ENCODE data around the gene TPGS2.
"Not testable (repeated sequence)": the region's sequence is repeated elsewhere in the genome, so short reads cannot be mapped to it uniquely, and the experiment has no call there.

TPGS2 gene

GRCh38 chr18:36828630-36829361 is at the start of gene TPGS2, which contains the start of gene KIAA1328:
TSS of gene TPGS2 (minus strand) at chr18:36829002. CDS start at chr18:36828767, 235 bp downstream.
TSS of gene KIAA1328 (plus strand) at chr18:36829127. CDS start at chr18:36829139, 12 bp downstream.
- H3K27ac Mint-ChIP-seq, result peak within 1 kb of the TSS; percentile 86
- peak within 1 kb of the TSS; percentile 90 for H3K4me3 Mint-ChIP-seq
- H3K36me3 Mint-ChIP-seq (ENCODE audit: low read depth), result peaks cover 8% of the 10 kb centered on the region
- H3K4me1 Mint-ChIP-seq (ENCODE audit: low read depth), result peaks cover 28% of the 10 kb centered on the region
- H3K9me3 Mint-ChIP-seq, result no peaks in the 10 kb centered on the region
- intact Hi-C loops (cut with micrococcal nuclease), result no loop called here
- no peaks in the 10 kb centered on the region for H3K27me3 Mint-ChIP-seq

- H3K36me3 Mint-ChIP-seq (ENCODE audit: low read depth); H3K27ac Mint-ChIP-seq; intact Hi-C loops (cut with micrococcal nuclease); H3K27me3 Mint-ChIP-seq; H3K4me1 Mint-ChIP-seq (ENCODE audit: low read depth); H3K4me3 Mint-ChIP-seq: not testable (repeated sequence)
- H3K9me3 Mint-ChIP-seq, result peaks cover 25% of the 10 kb centered on the region
These were observed 45.0 kb upstream of the TPGS2 start for GRCh38 chr18:36873826-36874225.

GRCh38 chr18:36872329-36872728 is 43.5 kb upstream of the TPGS2 start:
- no peaks in the 10 kb centered on the region for H3K27me3 Mint-ChIP-seq
- no peaks in the 10 kb centered on the region for H3K36me3 Mint-ChIP-seq (ENCODE audit: low read depth)
- no peak overlapping the region for H3K4me3 Mint-ChIP-seq
- intact Hi-C loops (cut with micrococcal nuclease), result no loop called here
- H3K9me3 Mint-ChIP-seq, result peaks cover 13% of the 10 kb centered on the region
- H3K27ac Mint-ChIP-seq, result no peak overlapping the region
- no peaks in the 10 kb centered on the region for H3K4me1 Mint-ChIP-seq (ENCODE audit: low read depth)

- Mint-ChIP-seq H3K4me1 (ENCODE audit: low read depth) (no peaks in the 10 kb centered on the region), H3K9me3 (peaks cover 8% of the 10 kb centered on the region), H3K27ac (no peak overlapping the region), H3K4me3 (no peak overlapping the region), H3K27me3 (no peaks in the 10 kb centered on the region), H3K36me3 (ENCODE audit: low read depth) (no peaks in the 10 kb centered on the region)
- intact Hi-C loops (cut with micrococcal nuclease), result no loop called here
These were observed 43.0 kb upstream of the TPGS2 start for GRCh38 chr18:36871801-36872200.

- Mint-ChIP-seq H3K4me1 (ENCODE audit: low read depth) (no peaks in the 10 kb centered on the region), H3K36me3 (ENCODE audit: low read depth) (peaks cover 5% of the 10 kb centered on the region)
These were observed 38.3 kb upstream of the TPGS2 start for GRCh38 chr18:36867056-36867455.

GRCh38 chr18:36862182-36862581 is 33.4 kb upstream of the TPGS2 start:
- intact Hi-C loops (cut with micrococcal nuclease), result no loop called here
- H3K4me3 Mint-ChIP-seq, result no peak overlapping the region
- H3K9me3 Mint-ChIP-seq, result no peaks in the 10 kb centered on the region
- no peaks in the 10 kb centered on the region for H3K27me3 Mint-ChIP-seq
- no peak overlapping the region for H3K27ac Mint-ChIP-seq
- H3K4me1 Mint-ChIP-seq (ENCODE audit: low read depth), result no peaks in the 10 kb centered on the region
- H3K36me3 Mint-ChIP-seq (ENCODE audit: low read depth), result peaks cover 5% of the 10 kb centered on the region

More at GRCh38 chr18:36867056-36867455, 38.3 kb upstream of the TPGS2 start:
- Mint-ChIP-seq H3K9me3 (no peaks in the 10 kb centered on the region), H3K4me3 (no peak overlapping the region), H3K27ac (no peak overlapping the region), H3K27me3 (no peaks in the 10 kb centered on the region)
- intact Hi-C loops (cut with micrococcal nuclease), result no loop called here

- Mint-ChIP-seq H3K36me3 (ENCODE audit: low read depth) (peaks cover 16% of the 10 kb centered on the region), H3K27ac (no peak overlapping the region), H3K9me3 (peaks cover 11% of the 10 kb centered on the region), H3K4me3 (no peak overlapping the region), H3K4me1 (ENCODE audit: low read depth) (no peaks in the 10 kb centered on the region), H3K27me3 (no peaks in the 10 kb centered on the region)
- intact Hi-C loops (cut with micrococcal nuclease), result no loop called here
These were observed 28.0 kb upstream of the TPGS2 start for GRCh38 chr18:36856815-36857214.

GRCh38 chr18:36851202-36851590 is 22.4 kb upstream of the TPGS2 start:
- Mint-ChIP-seq H3K27me3 (no peaks in the 10 kb centered on the region), H3K27ac (no peak overlapping the region), H3K4me1 (ENCODE audit: low read depth) (no peaks in the 10 kb centered on the region), H3K4me3 (no peak overlapping the region), H3K9me3 (peaks cover 16% of the 10 kb centered on the region), H3K36me3 (ENCODE audit: low read depth) (peaks cover 17% of the 10 kb centered on the region)
- intact Hi-C loops (cut with micrococcal nuclease), result no loop called here

GRCh38 chr18:36850527-36851201 is 21.9 kb upstream of the TPGS2 start:
- peaks cover 14% of the 10 kb centered on the region for H3K36me3 Mint-ChIP-seq (ENCODE audit: low read depth)
- intact Hi-C loops (cut with micrococcal nuclease), result no loop called here

GRCh38 chr18:36849288-36850006 is 20.6 kb upstream of the TPGS2 start:
- intact Hi-C loops (cut with micrococcal nuclease), result no loop called here
- no peak overlapping the region for H3K27ac Mint-ChIP-seq
- no peaks in the 10 kb centered on the region for H3K27me3 Mint-ChIP-seq
- no peaks in the 10 kb centered on the region for H3K4me1 Mint-ChIP-seq (ENCODE audit: low read depth)
- no peak overlapping the region for H3K4me3 Mint-ChIP-seq
- peaks cover 16% of the 10 kb centered on the region for H3K9me3 Mint-ChIP-seq
- peaks cover 14% of the 10 kb centered on the region for H3K36me3 Mint-ChIP-seq (ENCODE audit: low read depth)

More at GRCh38 chr18:36850527-36851201, 21.9 kb upstream of the TPGS2 start:
- Mint-ChIP-seq H3K4me3 (no peak overlapping the region), H3K27me3 (no peaks in the 10 kb centered on the region), H3K9me3 (peaks cover 16% of the 10 kb centered on the region), H3K4me1 (ENCODE audit: low read depth) (no peaks in the 10 kb centered on the region), H3K27ac (no peak overlapping the region)

- Mint-ChIP-seq H3K9me3 (peaks cover 16% of the 10 kb centered on the region), H3K4me1 (ENCODE audit: low read depth) (no peaks in the 10 kb centered on the region), H3K4me3 (no peak overlapping the region), H3K27ac (no peak overlapping the region), H3K36me3 (ENCODE audit: low read depth) (peaks cover 14% of the 10 kb centered on the region), H3K27me3 (no peaks in the 10 kb centered on the region)
- intact Hi-C loops (cut with micrococcal nuclease), result no loop called here
These were observed 19.8 kb upstream of the TPGS2 start for GRCh38 chr18:36848609-36849008.

- intact Hi-C loops (cut with micrococcal nuclease), result no loop called here
- H3K4me3 Mint-ChIP-seq, result no peak overlapping the region
- peaks cover 29% of the 10 kb centered on the region for H3K36me3 Mint-ChIP-seq (ENCODE audit: low read depth)
- no peaks in the 10 kb centered on the region for H3K27me3 Mint-ChIP-seq
- H3K27ac Mint-ChIP-seq, result no peak overlapping the region
- no peaks in the 10 kb centered on the region for H3K9me3 Mint-ChIP-seq
- peaks cover 5% of the 10 kb centered on the region for H3K4me1 Mint-ChIP-seq (ENCODE audit: low read depth)
These were observed 15.0 kb upstream of the TPGS2 start for GRCh38 chr18:36843784-36844183.

- intact Hi-C loops (cut with micrococcal nuclease), result no loop called here
- Mint-ChIP-seq H3K4me3 (no peak overlapping the region), H3K9me3 (no peaks in the 10 kb centered on the region), H3K4me1 (ENCODE audit: low read depth) (peaks cover 5% of the 10 kb centered on the region), H3K27me3 (no peaks in the 10 kb centered on the region), H3K27ac (no peak overlapping the region), H3K36me3 (ENCODE audit: low read depth) (peaks cover 35% of the 10 kb centered on the region)
These were observed 14.4 kb upstream of the TPGS2 start for GRCh38 chr18:36843199-36843598.

GRCh38 chr18:36839835-36840234 is 11.0 kb upstream of the TPGS2 start:
- no peak overlapping the region for H3K27ac Mint-ChIP-seq
- H3K9me3 Mint-ChIP-seq, result no peaks in the 10 kb centered on the region
- H3K4me1 Mint-ChIP-seq (ENCODE audit: low read depth), result peaks cover 5% of the 10 kb centered on the region
- H3K4me3 Mint-ChIP-seq, result no peak overlapping the region
- intact Hi-C loops (cut with micrococcal nuclease), result no loop called here
- peaks cover 35% of the 10 kb centered on the region for H3K36me3 Mint-ChIP-seq (ENCODE audit: low read depth)
- H3K27me3 Mint-ChIP-seq, result no peaks in the 10 kb centered on the region
